Activated T-cell treated with anti-CD3 and anti-CD28 coated beads, Interleukin-2, amount 50 U/mL, for 72 hours (primary cell): ENCODE measurements around the gene APOBEC4. TPM values are rescaled to one million over a fixed set of nuclear protein-coding genes. Genes with fewer than 3 reads are reported as not detected.

Experiments used
- ATAC-seq, 2 donors: fragments of 150-1000 bp; cut with Tn5 transposase; replicated peaks in 1 of 2; 2 replicates each; pipeline ENCODE4 v1.10.0; 2021; ENCODE audit warnings: moderate library complexity in 2 of 2, mild to moderate bottlenecking in 1 of 2
- DNase-seq, 2 donors: peaks; one replicate each; pipeline ENCODE4 v3.0.0; 2021 to 2022; ENCODE audit warnings: mixed read lengths in 1 of 2
- H3K27ac Mint-ChIP-seq: one replicate; pipeline ENCODE4 v1.8.0; 2022; ENCODE audit warnings: mild to moderate bottlenecking, moderate library complexity, mixed read lengths
- H3K27me3 Mint-ChIP-seq: one replicate; pipeline ENCODE4 v1.8.0; 2022; ENCODE audit warnings: low read depth, mixed read lengths
- H3K36me3 Mint-ChIP-seq, 2 donors: one replicate each; pipeline ENCODE4 v1.8.0; 2022; ENCODE audit warnings: mixed read lengths in 2 of 2, mild to moderate bottlenecking in 1 of 2; ENCODE audit not compliant: insufficient read depth in 2 of 2
- H3K4me1 Mint-ChIP-seq: one replicate; pipeline ENCODE4 v1.8.0; 2022; ENCODE audit warnings: low read depth, mixed read lengths
- H3K4me3 Mint-ChIP-seq, 2 donors: one replicate each; pipeline ENCODE4 v1.8.0; 2022; ENCODE audit warnings: mild to moderate bottlenecking in 2 of 2, mixed read lengths in 2 of 2, moderate library complexity in 2 of 2
- H3K9me3 Mint-ChIP-seq, 2 donors: one replicate each; pipeline ENCODE4 v1.8.0; 2022; ENCODE audit warnings: mixed read lengths in 2 of 2
- total RNA-seq, 2 donors: library from RNA; stranded (reverse); gene quantifications; one replicate each; pipeline ENCODE4 v1.2.3, GENCODE V29; 2022

The APOBEC4 gene
- total RNA-seq, 2 donors from 2014 or later: not detected

GRCh38 chr1:183600634-183601033 is 52.5 kb downstream of the APOBEC4 start:
- no peak for DNase-seq
- ATAC-seq: no peak
- Mint-ChIP-seq H3K9me3 (no peaks in the 10 kb centered on the region), H3K27ac (no peak overlapping the region), H3K4me1 (peaks cover 9% of the 10 kb centered on the region), H3K4me3 (no peak overlapping the region), H3K27me3 (peaks cover 5% of the 10 kb centered on the region), H3K36me3 (peaks cover 0 to 1% of the 10 kb centered on the region in 2 donors)

DNA sequence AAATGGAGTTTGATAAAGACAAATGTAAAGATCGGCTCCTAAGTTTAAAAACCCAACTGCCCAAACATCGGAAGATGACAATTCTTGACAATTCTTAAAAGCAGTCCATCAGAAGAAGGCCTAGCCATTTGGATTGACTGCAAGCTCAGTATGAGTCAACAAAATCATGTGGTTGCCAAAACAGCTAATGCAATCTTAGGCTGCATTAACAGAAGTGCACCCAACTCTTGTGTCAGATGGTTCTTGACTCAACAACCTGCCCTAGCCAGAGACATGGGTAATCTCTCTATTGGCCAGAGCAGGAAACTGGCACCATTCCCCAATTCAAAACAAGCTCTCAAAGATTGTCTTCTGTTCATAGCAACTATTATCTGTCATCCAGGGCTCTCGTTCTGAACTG is 53.0 kb downstream of the APOBEC4 start:
- no peak overlapping the region for H3K4me3 Mint-ChIP-seq
- H3K27ac Mint-ChIP-seq: no peak overlapping the region
- H3K36me3 Mint-ChIP-seq: peaks cover 0 to 1% of the 10 kb centered on the region in 2 donors
- H3K27me3 Mint-ChIP-seq: peaks cover 5% of the 10 kb centered on the region
- peaks cover 9% of the 10 kb centered on the region for H3K4me1 Mint-ChIP-seq
- peak in 1 of 2 donors; percentile 60 for ATAC-seq
- no peak for DNase-seq
- no peaks in the 10 kb centered on the region for H3K9me3 Mint-ChIP-seq

- H3K27ac Mint-ChIP-seq: peak overlapping the region; percentile 11
- ATAC-seq: peak; percentile 44 to 58
- peaks cover 0 to 1% of the 10 kb centered on the region in 2 donors for H3K36me3 Mint-ChIP-seq
- peak overlapping the region in 1 of 2 donors; percentile 27 for H3K4me3 Mint-ChIP-seq
- no peaks in the 10 kb centered on the region for H3K9me3 Mint-ChIP-seq
- DNase-seq: no peak
- peaks cover 14% of the 10 kb centered on the region for H3K4me1 Mint-ChIP-seq
- H3K27me3 Mint-ChIP-seq: peaks cover 5% of the 10 kb centered on the region
These were observed 54.7 kb downstream of the APOBEC4 start for GRCh38 chr1:183598386-183598785.

- no peaks in the 10 kb centered on the region for H3K9me3 Mint-ChIP-seq
- peaks cover 5% of the 10 kb centered on the region for H3K27me3 Mint-ChIP-seq
- H3K36me3 Mint-ChIP-seq: peaks cover 0 to 1% of the 10 kb centered on the region in 2 donors
- H3K4me1 Mint-ChIP-seq: peaks cover 20% of the 10 kb centered on the region
- DNase-seq: no peak
- H3K27ac Mint-ChIP-seq: peak overlapping the region; percentile 11
- no peak for ATAC-seq
- peak overlapping the region in 1 of 2 donors; percentile 27 for H3K4me3 Mint-ChIP-seq
These were observed 55.3 kb downstream of the APOBEC4 start for GRCh38 chr1:183597656-183598347.

GRCh38 chr1:183596500-183596899 is 56.6 kb downstream of the APOBEC4 start:
- H3K36me3 Mint-ChIP-seq: peaks cover 0 to 1% of the 10 kb centered on the region in 2 donors
- no peaks in the 10 kb centered on the region for H3K9me3 Mint-ChIP-seq
- H3K4me3 Mint-ChIP-seq: no peak overlapping the region
- H3K27ac Mint-ChIP-seq: no peak overlapping the region
- DNase-seq: no peak
- ATAC-seq: no peak
- H3K4me1 Mint-ChIP-seq: peaks cover 30% of the 10 kb centered on the region
- no peaks in the 10 kb centered on the region for H3K27me3 Mint-ChIP-seq

Other genes with a start within 250 kb of the APOBEC4 start
- gene NMNAT2, start 234.9 kb downstream of the APOBEC4 start, total RNA-seq: not detected
- gene SMG7, start 180.8 kb downstream of the APOBEC4 start, total RNA-seq: 10 to 100 TPM; 57.9 to 69.8 TPM
- gene NCF2, start 62.9 kb downstream of the APOBEC4 start, total RNA-seq: 10 to 100 TPM; 22.6 to 29.5 TPM
- gene ARPC5, start 17.5 kb downstream of the APOBEC4 start, total RNA-seq: 10 to 100 TPM; 79.1 to 80.1 TPM
- gene RGL1, start 151.8 kb upstream of the APOBEC4 start, total RNA-seq: 1 to 10 TPM; 1.7 to 2.2 TPM